NCI-H524 (cell line): Measurements from ENCODE around the gene LAD1.

Experiments used
- DNase-seq, 2 experiments: peaks; one replicate each; lab custom pipeline; 2025; lab: John Stamatoyannopoulos, UW

LAD1 gene

DNA sequence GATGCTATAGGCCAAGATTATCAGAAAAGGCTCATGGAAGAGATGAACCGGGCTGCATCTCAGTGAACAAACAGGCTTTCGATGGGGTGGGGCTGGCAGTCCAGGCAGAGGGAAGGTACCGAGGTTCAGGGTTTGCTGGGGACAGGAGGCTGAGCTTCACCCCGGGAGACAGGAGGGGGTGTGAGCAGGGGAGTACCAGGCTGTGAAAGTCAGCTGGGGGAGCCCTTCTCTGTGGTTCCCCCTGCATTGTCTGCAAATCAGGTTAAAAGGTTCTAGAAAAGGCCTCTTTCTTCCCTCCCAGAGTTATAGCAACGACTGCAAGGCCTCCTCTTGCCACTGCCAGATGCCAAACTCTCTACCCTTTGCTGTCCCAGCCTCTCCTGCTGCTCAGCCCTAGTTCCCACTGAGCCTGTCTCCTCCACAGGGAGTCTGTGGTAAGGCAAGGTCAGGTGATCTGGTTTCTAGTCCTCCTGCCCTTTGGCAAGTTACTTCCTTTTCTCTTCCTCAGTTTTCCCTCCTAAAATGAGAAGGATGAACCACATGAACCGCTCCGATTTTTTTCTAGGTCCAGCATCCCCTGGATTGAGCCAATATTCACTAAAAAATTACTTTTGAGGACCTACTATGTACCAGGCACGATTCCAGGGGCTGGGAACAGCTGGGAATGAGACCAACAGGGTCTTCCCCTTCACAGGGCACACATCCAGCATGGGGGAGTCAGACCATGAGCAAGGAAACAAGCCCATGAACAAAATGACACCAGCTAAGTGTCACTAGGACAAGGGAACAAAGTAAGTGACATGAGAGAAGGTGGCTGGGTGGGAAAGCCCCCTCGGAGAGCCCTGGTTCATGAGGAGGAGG, 7.2 kb downstream of the LAD1 start:
- DNase-seq: no peak

GRCh38 chr1:201391225-201391624, 7.9 kb downstream of the LAD1 start:
- DNase-seq: no peak

DNA sequence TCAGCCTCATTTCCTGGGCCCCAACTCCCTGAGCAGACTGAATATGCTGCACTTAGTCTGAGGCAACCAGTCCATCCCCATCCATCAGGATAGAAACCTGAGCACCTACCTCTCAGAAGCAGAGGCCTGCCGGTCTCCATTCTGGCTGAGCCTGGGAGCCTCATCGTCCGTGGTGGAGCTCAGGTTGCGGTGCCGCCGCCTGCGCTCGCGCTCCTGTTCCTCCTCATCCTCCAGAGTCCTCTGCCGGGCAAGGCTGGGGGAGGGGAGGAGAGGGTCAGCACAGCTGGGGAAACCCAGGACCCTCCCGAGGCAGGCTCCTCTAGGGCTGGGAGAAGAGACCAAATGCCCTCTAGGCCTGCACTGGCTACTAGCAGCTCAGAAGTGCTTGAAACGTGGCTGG, 10.1 kb downstream of the LAD1 start:
- DNase-seq: no peak

DNA sequence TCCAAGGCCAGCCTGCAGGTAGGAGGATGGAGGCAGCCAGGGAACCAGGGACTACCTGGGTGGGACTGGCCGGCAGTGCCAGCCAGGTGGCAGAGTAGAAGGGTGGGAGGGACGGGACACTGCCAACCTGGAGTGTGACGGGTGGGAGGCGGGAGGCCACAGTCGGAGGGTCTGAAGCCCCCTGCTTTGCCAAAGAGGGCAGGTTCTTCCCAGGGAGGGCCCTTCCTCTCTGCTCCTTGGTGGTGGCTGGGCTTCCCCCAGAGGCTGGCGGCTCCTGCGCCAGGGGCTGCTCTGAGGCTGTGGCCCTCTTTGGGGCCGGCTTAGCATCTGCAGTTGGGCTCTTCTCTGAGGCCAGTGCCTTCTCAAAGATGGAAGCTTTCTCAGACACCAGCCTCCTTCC, 12.9 kb downstream of the LAD1 start:
- no peak for DNase-seq

DNA sequence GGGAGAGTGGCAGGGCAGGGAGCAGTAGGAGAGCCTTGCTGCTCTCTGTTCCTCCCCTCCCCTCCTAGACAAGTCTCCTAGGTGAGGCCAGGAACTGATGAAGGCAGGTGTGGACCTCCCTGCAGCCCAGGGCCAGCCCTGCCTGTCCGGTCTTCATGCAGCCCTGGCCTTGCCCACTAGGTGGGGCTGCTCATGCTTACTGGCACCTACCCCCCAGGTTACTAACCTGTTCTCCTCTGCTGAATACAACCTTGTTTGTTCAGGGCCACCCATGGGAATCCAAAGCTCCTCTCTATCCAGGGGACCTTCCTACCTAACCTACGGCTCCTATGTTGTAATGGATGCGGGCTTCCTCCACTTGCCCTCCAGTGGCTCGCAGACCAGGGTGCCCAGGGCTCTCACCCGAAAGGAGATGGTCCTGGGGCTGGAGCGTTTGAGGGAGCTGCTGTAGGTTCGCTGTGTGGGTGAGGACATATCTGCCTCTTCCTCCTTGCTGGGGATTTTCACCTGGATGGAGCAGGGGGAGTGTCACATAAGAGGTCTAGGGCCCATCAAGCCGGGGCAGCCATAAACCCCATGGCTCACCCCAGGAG, 13.7 kb downstream of the LAD1 start:
- peak; percentile 31 to 50 for DNase-seq

- DNase-seq: peak; percentile 75 to 87
These were observed 14.7 kb downstream of the LAD1 start for GRCh38 chr1:201384406-201384782.

DNA sequence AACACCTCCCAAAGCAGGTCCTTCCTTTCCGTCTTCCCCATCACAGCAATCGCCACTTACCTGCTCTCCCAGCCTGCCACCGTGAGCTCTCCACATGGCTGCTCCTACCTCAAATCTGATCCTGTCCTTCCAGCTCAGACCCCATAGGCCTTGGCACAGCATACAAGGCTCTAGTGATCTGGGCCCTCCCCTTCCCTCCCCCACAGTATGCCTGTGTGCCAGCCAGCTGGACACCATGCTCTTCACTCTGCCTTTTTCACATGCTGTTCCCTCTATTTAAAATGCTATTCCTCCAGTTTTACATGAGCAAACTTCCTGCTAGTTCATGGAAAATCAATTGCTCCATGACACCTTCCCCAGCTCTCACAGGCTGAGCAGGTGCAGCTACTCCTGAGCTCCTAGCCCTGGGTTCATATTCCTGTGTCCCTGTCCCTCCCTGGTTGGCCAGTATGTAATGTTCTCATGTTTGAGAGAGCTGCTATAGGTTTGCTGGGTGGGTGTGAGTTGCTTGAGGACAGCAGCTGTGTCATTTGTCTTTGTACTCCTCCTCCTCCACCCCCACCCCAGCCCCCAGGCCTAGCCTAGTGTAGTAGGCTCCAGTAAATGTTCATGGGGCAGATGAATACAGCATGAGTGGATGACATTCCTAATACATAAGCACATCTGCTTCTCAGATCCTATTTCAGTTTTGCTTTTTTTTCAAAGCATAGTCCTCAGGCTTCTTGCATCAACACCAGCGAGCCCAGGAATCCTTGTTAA, 15.3 kb downstream of the LAD1 start:
- DNase-seq: peak; percentile 91 to 97

DNA sequence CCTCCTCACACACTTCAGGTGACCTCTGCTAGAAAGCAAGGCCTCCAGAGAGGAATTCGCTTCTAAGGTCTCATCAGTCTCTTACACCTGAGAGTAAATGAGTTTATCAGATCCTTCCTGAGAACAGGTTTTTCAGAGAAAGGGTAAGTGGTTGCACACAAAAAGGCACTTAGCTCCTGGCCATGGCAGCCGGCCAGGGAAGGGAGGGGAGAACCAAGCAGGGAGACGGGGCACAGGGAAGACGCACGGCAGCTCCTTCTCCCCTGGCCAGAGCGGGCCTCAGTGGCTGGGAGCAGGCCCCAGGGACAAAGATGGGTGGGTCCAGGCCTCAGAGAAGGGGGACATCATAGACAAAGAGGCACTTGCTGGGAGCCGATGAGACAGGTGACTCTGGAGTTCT, 18.0 kb downstream of the LAD1 start:
- DNase-seq: no peak

GRCh38 chr1:201379733-201380242, 19.3 kb downstream of the LAD1 start:
- no peak for DNase-seq

- no peak for DNase-seq
These were observed 20.3 kb downstream of the LAD1 start for GRCh38 chr1:201378804-201379203.

GRCh38 chr1:201377611-201378092, 21.5 kb downstream of the LAD1 start, which contains the start of gene TNNT2:
Gene TNNT2, minus strand, starts transcription at chr1:201377680. Its CDS starts 4,426 bp downstream, at chr1:201373254.
- DNase-seq: peak; percentile 80 to 91

- DNase-seq: peak; percentile 95 to 97
These were observed 22.4 kb downstream of the LAD1 start for GRCh38 chr1:201376464-201377374.

DNA sequence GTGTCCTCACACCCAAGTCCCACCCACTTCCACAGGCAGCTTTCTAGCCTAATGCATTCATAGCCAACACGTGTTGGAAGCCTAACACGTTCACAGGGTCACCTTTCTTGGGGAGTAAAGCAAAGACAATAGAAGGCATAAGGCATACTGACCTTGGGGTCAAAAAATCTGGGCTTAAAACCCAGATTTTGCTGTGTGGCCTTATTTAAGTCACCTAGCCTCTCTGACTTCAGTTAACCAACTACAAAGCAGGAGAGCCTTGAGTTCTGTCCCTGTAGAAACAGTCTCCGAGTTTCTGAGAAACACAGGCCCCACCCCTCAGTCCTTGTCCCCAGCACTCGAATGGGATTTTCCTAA, 23.0 kb downstream of the LAD1 start:
- DNase-seq: no peak

DNA sequence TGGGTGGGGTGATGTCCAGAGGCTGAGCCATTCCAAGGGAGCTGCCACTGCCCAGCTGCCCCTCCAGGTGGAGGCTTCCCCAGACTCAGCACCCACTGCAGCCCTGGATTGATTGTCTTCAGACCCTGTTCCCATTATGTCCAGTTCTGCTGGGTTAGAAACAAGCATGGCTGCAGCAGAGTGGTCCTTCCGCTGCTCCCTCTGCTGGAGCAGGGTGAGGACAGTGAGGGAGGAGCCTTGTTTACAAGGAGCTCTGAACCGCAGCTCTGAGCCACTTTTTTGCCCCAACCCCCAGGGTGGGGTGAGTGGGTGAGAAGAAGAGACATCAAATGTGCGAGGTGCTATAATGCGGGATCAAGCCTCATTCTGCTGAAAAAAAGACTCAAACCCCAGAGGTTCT, 24.0 kb downstream of the LAD1 start:
- DNase-seq: peak in 1 of 2 experiments; percentile 36

DNA sequence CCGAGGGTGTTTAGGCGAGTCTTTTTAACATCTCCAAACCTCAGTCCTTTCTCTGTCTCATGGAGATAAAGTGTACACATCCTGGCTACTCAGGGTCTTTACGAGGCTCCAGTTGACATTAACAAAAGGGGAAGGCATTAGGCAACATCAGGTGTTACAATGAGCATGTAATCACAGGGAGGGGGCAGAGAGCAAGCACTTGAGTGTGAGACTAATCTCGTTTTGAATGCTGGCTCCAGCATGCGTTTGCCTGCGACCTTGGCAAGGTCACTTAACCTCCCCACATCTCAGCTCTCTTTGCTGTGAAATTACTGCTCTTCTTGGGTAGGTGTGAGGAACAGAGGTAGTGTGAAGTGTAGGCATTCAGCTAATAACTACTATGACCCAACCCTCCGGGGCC, 24.8 kb downstream of the LAD1 start:
- DNase-seq: peak; percentile 75 to 83

- DNase-seq: no peak
These were observed 27.3 kb downstream of the LAD1 start for GRCh38 chr1:201371792-201372191.

- no peak for DNase-seq
These were observed 27.8 kb downstream of the LAD1 start for GRCh38 chr1:201371276-201371675.

GRCh38 chr1:201370500-201370899, 28.6 kb downstream of the LAD1 start:
- DNase-seq: no peak

- no peak for DNase-seq
These were observed 29.9 kb downstream of the LAD1 start for GRCh38 chr1:201369209-201369608.

GRCh38 chr1:201366696-201367095, 32.4 kb downstream of the LAD1 start:
- no peak for DNase-seq

DNA sequence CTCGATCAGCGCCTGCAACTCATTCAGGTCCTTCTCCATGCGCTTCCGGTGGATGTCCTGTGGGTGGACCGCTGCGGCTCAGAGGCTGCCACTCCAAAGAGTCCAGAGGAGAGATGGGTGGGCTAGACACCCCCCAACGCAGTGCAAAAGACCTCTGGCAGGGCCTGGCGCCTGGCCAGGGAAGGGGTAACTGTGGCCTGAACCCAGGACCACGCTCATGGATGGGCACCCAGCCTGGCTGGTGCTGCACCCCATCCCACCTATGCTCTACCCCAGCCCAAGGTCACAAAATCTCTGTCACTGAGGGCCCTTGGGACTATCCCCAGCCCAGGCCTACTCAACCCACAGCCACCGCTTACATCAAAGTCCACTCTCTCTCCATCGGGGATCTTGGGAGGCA, 33.9 kb downstream of the LAD1 start:
- DNase-seq: no peak

DNA sequence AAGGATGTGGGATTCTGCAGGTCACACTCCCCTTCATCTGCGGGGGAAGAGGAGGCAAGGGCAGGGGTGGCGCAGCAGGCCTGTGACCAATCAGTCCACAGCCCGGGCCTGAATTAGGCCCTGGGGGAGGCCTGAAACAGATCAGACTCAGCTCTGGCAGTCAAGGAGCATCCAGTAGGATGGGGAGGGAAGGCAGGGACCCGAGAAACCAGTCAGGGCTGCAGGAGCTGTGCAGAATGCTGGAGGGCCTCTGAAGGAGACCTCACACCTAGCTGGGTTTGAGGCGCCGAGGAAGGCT, 34.4 kb downstream of the LAD1 start:
- DNase-seq: peak in 1 of 2 experiments; percentile 54
